ENCODE data around the gene KCNH8. TPM values are rescaled to one million over a fixed set of nuclear protein-coding genes. Genes with fewer than 3 reads are reported as not detected.
"Not testable (repeated sequence)": the region's sequence is repeated elsewhere in the genome, so short reads cannot be mapped to it uniquely, and the experiment has no call there.

KCNH8 gene
- not detected in 2 replicates for total RNA-seq (2014; rRNA removed; shearing (Covaris generic); ENCODE audit: low replicate concordance)

GRCh38 chr3:19147905-19148767 is at the start of gene KCNH8:
Gene KCNH8 (plus strand): TSS chr3:19148510. CDS start chr3:19148720, 210 bp downstream.
- DNase-seq (ENCODE audit: low read depth): no peak
- in situ Hi-C loops (cut with HindIII; ENCODE audit: low pct_unique_long_range_greater_than_20kb, low sequenced_read_pairs): no loop called here

- in situ Hi-C loops (cut with HindIII; ENCODE audit: low pct_unique_long_range_greater_than_20kb, low sequenced_read_pairs); DNase-seq (ENCODE audit: low read depth): not testable (repeated sequence)
These were observed 45.5 kb upstream of the KCNH8 start for GRCh38 chr3:19102654-19103290.

GRCh38 chr3:19103510-19103909 is 44.8 kb upstream of the KCNH8 start:
- no peak for DNase-seq (ENCODE audit: low read depth)

GRCh38 chr3:19104459-19104858 is 43.9 kb upstream of the KCNH8 start:
- DNase-seq (ENCODE audit: low read depth): no peak
- in situ Hi-C loops (cut with HindIII; ENCODE audit: low pct_unique_long_range_greater_than_20kb, low sequenced_read_pairs): no loop called here

More at GRCh38 chr3:19103510-19103909, 44.8 kb upstream of the KCNH8 start:
- in situ Hi-C loops (cut with HindIII; ENCODE audit: low pct_unique_long_range_greater_than_20kb, low sequenced_read_pairs): no loop called here

GRCh38 chr3:19105826-19106225 is 42.5 kb upstream of the KCNH8 start:
- DNase-seq (ENCODE audit: low read depth): no peak
- in situ Hi-C loops (cut with HindIII; ENCODE audit: low pct_unique_long_range_greater_than_20kb, low sequenced_read_pairs): no loop called here

GRCh38 chr3:19106307-19106706 is 42.0 kb upstream of the KCNH8 start:
- DNase-seq (ENCODE audit: low read depth): no peak
- in situ Hi-C loops (cut with HindIII; ENCODE audit: low pct_unique_long_range_greater_than_20kb, low sequenced_read_pairs): no loop called here

- in situ Hi-C loops (cut with HindIII; ENCODE audit: low pct_unique_long_range_greater_than_20kb, low sequenced_read_pairs): no loop called here
These were observed 40.6 kb upstream of the KCNH8 start for GRCh38 chr3:19107719-19108118.

GRCh38 chr3:19110335-19110895 is 37.9 kb upstream of the KCNH8 start:
- no peak for DNase-seq (ENCODE audit: low read depth)
- in situ Hi-C loops (cut with HindIII; ENCODE audit: low pct_unique_long_range_greater_than_20kb, low sequenced_read_pairs): no loop called here

More at GRCh38 chr3:19107719-19108118, 40.6 kb upstream of the KCNH8 start:
- DNase-seq (ENCODE audit: low read depth): no peak

GRCh38 chr3:19114461-19114860 is 33.8 kb upstream of the KCNH8 start:
- in situ Hi-C loops (cut with HindIII; ENCODE audit: low pct_unique_long_range_greater_than_20kb, low sequenced_read_pairs): no loop called here
- DNase-seq (ENCODE audit: low read depth): no peak

- in situ Hi-C loops (cut with HindIII; ENCODE audit: low pct_unique_long_range_greater_than_20kb, low sequenced_read_pairs): no loop called here
- DNase-seq (ENCODE audit: low read depth): no peak
These were observed 32.1 kb upstream of the KCNH8 start for GRCh38 chr3:19116239-19116638.

- in situ Hi-C loops (cut with HindIII; ENCODE audit: low pct_unique_long_range_greater_than_20kb, low sequenced_read_pairs): no loop called here
- DNase-seq (ENCODE audit: low read depth): no peak
These were observed 23.6 kb upstream of the KCNH8 start for GRCh38 chr3:19124752-19125151.

GRCh38 chr3:19139863-19140262 is 8.4 kb upstream of the KCNH8 start:
- in situ Hi-C loops (cut with HindIII; ENCODE audit: low pct_unique_long_range_greater_than_20kb, low sequenced_read_pairs): no loop called here

GRCh38 chr3:19146685-19147650 is 1.3 kb upstream of the KCNH8 start:
- DNase-seq (ENCODE audit: low read depth): peak; percentile 44
- in situ Hi-C loops (cut with HindIII; ENCODE audit: low pct_unique_long_range_greater_than_20kb, low sequenced_read_pairs): no loop called here

More at GRCh38 chr3:19139863-19140262, 8.4 kb upstream of the KCNH8 start:
- DNase-seq (ENCODE audit: low read depth): no peak

- DNase-seq (ENCODE audit: low read depth): no peak
These were observed 420 bp downstream of the KCNH8 start for GRCh38 chr3:19148768-19149091.

GRCh38 chr3:19149368-19149767 is 1.1 kb downstream of the KCNH8 start:
- in situ Hi-C loops (cut with HindIII; ENCODE audit: low pct_unique_long_range_greater_than_20kb, low sequenced_read_pairs): no loop called here
- peak; percentile 16 for DNase-seq (ENCODE audit: low read depth)

More at GRCh38 chr3:19148768-19149091, 420 bp downstream of the KCNH8 start:
- in situ Hi-C loops (cut with HindIII; ENCODE audit: low pct_unique_long_range_greater_than_20kb, low sequenced_read_pairs): no loop called here

- no peak for DNase-seq (ENCODE audit: low read depth)
- in situ Hi-C loops (cut with HindIII; ENCODE audit: low pct_unique_long_range_greater_than_20kb, low sequenced_read_pairs): no loop called here
These were observed 2.9 kb downstream of the KCNH8 start for GRCh38 chr3:19151171-19151570.

GRCh38 chr3:19154693-19155250 is 6.5 kb downstream of the KCNH8 start:
- no peak for DNase-seq (ENCODE audit: low read depth)
- in situ Hi-C loops (cut with HindIII; ENCODE audit: low pct_unique_long_range_greater_than_20kb, low sequenced_read_pairs): no loop called here

GRCh38 chr3:19155375-19155774 is 7.1 kb downstream of the KCNH8 start:
- DNase-seq (ENCODE audit: low read depth): no peak
- in situ Hi-C loops (cut with HindIII; ENCODE audit: low pct_unique_long_range_greater_than_20kb, low sequenced_read_pairs): no loop called here

All from Caki2 (cell line).